HG03135 (cell line): ENCODE results near the gene ETF1.
"Not testable (repeated sequence)": the region's sequence is repeated elsewhere in the genome, so short reads cannot be mapped to it uniquely, and the experiment has no call there.

Source experiments
- ATAC-seq: cut with Tn5 transposase; IDR thresholded peaks from one replicate; pipeline ENCODE4 v1.9.1; 2021; ENCODE audit warnings: mild to moderate bottlenecking, moderate library complexity; ENCODE audit not compliant: unreplicated experiment

Gene ETF1

DNA sequence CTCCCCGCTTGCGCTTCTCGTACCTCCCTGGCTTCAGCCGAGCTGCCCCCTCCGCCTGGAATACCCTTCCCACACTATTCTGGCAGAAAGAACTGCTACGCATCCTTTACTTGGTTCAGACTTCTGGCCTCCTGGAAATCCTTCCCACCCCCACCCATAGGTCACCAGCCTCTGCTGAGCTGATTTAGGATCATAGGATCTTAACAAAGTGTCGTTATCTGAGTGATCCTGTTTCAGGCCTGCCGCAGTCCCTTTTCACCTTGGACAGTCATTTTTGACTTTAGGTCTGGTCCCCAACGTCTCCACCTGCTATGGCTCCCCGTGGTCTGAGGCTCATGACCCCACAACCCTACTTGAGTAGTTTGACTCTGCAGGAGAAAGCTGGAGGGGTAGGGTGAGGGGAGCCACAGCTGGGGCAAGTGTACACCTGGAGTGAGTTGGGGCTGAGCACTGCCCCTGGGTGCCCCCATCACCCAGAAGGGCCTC lies 50.4 kb downstream of the ETF1 start:
- ATAC-seq, result no peak

DNA sequence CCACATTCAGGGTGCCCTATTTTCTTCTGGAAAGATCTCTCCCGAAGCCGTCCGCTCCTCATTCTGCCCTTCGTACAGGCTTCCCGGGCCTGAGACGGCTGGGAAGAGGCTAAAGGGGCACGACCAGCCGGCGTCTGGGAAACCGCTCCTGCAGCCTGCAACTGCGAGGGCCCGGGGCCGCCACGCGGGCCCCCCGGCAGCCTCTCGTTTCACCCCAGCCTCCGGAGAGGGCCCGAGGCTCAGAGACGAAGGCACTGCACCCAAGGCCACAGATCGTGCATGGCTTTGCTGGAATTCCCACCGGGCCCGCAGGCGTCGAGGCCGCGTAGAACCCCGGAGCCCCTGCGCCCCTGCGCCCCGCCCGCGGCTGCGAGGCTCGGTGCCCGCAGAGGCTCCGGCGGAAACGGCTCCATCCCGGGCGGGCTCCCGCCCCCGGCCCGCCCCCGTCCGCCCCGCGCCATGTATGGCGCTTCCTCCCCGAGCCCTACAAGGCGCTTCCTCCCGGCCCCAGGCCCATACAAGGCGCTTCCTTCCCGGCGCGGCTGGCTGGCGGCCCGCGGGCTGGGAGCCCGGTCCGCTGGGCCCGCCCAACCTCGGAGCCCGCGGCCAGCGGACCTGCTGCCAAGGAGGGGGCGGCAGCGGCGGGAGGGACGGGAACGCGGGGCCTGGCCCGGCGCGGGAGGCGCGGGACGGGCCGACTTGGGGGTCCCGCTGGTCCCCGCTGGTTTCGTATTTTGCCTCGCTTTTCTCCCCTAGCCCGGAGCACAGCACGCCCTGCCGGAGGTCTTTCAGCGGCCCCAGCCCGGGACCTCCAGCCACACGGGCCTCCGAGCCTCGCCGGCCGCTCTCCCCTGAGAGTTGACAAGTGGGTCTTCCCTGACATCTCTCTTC lies 51.1 kb downstream of the ETF1 start:
- peak; percentile 99 for ATAC-seq

DNA sequence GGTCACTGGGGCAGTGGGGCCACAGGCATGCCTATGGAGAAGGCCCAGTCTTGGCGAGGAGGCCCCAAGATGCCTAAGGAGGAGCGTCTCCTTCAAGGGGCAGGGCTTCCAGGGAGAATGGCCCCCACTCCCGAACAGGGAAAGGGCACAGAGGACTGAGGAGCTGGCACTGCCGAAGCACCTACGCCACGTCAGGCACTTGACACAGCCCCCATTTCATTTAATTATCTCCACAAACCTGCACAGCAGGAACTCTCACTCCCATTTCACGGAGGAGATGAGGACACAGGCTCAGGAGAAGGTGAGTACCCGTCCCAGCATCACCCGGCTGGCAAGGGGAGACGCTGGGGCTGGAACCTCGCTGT lies 51.8 kb downstream of the ETF1 start:
- ATAC-seq, result no peak

DNA sequence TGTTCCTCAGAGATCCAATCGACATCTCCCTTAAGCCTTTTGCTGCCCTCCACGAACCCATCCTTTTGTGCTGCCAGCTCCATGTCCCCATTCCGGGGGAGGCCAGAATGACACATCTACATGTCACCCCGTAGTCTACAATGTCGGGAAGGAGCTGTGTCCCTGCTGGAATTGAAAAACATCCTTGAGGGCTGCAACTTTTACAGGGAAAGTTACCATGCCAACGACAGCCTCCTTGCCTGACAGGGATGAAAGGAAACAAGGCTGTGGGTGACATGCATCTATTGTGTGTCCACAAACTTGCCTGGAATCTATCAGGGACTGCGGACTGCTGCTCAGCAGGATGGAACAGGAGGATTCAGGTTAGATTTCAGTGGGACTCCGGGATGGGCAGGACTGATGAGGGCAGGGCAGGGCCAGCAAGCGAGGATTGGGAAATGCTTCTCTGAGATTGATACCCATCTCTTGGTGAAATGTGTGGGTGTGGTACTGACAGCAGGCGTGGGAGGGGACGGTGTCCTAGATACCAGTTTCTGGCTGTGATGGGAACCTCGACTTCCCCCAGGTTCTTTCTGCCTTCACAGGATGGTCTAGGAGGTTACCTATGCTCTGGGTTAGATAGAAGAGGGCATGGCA lies 52.3 kb downstream of the ETF1 start:
- no peak for ATAC-seq

DNA sequence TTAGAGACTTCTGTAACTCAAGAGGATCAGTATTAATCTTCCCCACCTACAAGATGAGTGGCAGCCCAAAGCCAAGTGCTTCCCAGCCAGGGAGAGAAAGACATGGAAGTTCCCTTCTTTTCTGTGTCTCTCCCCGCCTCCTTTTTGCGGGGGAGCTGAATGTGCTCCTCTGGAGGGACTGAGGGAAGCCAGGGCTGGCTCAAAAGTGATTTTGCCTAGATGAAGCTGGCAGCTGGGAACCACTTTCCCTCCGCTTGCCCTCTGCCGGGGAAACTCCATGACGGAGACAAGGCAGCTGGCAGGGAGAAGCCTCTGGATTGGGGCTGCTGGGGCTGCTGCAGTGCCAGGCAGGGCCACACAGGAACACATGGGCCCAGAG lies 53.4 kb downstream of the ETF1 start:
- ATAC-seq, result no peak

DNA sequence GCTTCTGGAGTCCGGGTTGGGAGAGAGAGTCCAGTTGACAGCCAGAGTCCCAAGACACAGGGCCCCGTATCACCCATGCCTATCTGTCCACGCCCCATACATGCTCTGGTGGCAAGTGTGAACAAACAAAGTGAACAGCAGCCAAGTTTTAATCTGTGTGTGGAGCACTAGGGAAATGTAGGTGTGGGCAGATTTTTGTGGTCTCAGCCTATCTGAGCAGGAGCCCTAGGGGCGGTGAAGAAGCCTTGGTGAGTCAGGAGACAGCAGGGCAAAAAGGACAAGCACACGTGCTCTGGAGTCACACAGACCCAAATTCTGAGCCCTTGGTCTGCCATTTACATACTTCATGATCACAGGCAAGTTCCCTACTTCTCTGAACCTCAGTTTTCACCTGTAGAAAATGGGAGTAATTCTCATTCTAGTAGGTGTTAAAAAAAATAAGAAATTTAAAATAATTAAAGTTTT lies 54.5 kb downstream of the ETF1 start:
- ATAC-seq, result no peak

DNA sequence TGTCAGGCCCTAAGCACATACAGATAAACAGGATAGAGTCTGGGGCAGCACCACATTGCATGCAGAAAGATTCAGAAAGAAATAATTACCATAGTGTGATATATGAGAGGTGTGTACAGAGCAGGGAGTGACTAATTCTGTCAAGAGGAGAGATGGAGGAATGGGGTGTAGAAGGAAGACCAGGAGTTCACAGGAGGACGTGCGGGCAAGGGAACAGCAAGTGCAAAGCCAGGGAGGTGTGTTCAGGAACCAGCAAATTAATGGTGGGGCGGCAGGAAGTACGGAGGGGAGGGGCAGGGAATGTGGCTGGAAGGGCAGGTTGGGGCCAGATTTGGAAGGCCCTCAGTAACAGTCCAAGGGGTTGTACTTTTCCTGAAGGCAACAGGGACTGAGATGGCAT lies 60.4 kb downstream of the ETF1 start:
- no peak for ATAC-seq

DNA sequence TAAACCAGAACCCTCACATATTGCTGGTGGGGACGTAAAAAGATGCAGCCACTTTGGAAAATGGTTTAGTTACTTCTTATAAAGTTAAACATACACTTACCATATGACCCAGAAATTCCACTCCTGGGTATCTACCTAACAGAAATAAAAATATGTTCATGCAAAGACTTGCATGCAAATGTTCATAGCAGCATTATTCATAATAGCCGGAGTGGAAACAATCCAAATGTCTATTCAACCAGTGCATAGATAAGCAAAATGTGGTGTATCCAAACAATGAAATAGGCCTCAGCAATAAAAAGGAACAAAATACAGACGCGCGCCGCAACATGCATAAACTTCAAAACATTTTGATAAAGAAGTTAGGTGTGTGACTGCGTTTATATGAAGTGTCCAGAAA lies 66.1 kb downstream of the ETF1 start:
- ATAC-seq, result no peak

DNA sequence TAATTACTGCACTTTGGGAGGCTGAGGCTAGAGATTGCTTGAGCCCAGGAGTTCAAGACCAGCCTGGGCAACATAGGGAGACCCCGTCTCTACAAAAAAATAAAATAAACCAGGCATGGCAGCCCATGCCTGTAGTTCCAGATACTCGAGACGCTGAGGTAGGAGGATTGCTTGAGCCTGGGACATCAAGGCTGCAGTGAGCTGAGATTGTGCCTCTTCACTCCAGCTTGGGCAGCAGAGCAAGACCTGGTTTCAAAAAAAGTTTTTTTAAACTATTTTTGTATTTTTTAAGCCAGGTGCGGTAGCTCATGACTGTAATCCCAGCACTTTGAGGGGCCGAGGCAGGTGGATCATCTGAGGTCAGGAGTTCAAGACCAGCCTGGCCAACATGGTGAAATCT lies 69.9 kb downstream of the ETF1 start:
- ATAC-seq, result not testable (repeated sequence)

DNA sequence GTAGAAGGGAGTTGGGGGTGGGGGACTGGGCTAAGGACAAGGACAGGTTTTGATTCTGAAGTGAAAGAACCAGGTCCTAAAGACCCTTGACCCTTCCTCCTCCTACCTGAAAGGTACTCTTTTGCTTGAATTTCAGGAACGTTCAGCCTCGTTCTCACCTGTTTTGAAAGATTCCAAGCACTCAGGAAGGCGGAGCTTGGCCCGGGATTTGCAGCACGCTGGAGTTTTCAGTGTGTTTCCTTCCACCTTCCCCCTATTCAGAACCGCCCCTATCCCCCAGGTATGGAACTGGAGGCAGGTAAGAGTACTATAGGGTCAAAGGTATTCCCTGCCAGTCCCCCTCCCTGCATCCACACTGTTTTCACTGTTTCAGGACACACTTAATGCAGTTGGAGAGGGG lies 70.7 kb downstream of the ETF1 start:
- no peak for ATAC-seq

DNA sequence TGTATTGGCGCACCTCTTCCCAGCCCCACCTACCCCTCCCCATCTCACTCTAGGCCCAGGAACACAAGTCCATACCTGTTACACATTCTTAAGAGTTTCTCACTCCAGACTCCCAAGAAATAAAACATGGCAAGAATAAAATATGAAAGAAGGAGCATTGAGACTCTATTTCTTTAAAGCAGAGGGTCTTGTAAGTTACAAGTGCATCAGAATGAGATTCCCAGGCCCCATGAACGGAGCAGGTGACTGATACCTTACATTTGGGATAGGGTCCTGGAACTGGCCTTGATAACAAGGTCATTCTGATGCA lies 72.0 kb downstream of the ETF1 start:
- no peak for ATAC-seq

DNA sequence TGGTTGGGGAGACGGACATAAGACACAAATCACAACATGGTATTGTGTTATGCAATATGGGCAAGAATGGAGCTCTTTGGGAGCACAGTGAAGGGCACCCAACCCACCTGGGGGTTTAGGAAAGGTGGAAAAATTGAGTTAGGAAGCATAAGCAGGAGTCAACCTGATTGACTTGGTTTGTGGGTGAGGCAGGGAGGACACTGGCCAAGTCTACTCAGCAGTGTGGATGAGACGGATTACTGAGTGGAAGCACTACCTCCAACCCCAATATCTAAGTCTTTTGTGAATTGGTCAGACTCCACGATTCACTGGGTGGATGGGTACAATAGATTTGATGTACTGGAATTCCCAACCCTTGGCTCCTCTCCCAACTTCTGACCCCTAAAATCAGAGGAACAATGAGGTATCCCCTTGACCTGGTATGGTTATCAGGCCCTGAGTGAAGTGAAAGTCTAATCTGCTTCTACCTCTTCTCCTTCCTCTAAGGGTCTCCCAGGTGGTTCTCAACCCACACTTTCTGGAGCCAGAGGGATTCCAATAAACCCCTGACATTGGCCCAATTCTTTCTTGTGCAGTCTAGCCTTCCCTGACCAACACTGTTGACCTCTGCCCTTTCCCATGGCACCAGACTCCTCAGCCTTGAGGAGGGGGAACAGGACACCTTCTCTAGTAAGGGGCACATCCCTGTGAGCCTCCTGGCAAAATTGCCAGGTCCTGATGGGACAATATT lies 72.5 kb downstream of the ETF1 start:
- no peak for ATAC-seq

DNA sequence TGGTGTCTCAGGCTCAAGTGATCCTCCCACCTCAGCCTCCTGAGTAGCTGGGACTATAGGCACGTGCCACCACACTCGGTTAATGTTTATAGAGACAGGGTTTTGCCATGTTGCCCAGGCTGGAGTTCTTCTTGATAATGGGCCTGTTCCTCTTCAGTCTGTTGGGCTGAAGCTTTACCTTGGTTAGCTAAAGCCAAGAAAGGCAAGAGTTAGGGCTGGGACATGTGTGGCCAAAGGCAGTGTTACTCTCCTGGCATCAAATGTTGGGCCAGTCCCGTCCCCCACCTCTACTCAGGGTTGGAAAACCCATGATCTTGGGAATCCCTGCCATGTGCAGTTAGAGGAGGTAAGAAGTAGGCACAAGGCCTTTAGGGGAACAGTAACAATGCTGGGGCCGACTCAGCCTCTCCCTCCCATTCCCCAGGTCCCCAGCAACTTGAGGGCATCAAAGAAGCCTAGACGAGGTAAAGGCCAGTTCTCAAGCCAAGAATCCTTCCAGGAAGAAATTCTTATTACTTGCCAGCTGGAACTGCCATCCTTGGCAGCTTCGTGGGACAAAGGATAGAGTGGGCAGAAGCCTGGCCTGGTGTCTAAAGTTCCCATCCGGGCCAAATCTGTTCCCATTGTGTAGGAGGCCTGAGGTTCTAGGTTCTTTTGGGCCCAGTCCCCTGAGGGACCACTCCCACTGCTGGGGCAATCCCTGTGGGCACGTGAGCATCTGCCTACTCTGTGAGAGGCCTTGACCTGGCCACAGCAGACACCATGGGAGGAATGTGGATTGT lies 73.3 kb downstream of the ETF1 start:
- ATAC-seq, result no peak

DNA sequence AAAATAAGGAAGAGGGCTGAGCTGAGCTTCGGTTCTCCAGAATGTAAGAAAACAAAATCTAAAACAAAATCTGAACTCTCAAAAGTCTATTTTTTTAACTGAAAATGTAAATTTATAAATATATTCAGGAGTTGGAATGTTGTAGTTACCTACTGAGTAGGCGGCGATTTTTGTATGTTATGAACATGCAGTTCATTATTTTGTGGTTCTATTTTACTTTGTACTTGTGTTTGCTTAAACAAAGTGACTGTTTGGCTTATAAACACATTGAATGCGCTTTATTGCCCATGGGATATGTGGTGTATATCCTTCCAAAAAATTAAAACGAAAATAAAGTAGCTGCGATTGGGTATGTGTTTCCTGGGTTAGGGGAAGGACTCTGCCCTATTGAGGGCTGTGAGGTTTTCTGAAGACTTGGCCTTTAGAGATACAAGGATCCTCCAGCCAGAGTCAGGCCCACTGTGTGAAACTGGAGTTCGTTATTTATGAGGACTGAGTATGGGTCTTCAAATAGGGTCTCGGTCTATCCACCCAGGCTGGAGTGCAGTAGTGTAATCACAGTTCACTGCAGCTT lies 74.0 kb downstream of the ETF1 start:
- no peak for ATAC-seq

DNA sequence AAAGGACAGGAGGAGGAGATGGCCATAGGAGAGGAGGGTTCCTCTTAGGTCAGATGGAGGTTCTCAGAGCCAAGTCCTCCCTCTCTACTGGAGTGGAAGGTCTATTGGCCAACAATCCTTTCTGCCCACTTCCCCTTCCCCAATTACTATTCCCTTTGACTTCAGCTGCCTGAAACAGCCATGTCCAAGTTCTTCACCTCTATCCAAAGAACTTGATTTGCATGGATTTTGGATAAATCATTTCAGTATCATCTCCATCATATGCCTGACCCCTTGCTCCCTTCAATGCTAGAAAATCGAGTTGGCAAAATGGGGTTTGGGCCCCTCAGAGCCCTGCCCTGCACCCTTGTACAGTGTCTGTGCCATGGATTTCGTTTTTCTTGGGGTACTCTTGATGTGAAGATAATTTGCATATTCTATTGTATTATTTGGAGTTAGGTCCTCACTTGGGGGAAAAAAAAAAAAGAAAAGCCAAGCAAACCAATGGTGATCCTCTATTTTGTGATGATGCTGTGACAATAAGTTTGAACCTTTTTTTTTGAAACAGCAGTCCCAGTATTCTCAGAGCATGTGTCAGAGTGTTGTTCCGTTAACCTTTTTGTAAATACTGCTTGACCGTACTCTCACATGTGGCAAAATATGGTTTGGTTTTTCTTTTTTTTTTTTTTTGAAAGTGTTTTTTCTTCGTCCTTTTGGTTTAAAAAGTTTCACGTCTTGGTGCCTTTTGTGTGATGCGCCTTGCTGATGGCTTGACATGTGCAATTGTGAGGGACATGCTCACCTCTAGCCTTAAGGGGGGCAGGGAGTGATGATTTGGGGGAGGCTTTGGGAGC lies 74.7 kb downstream of the ETF1 start:
- no peak for ATAC-seq

DNA sequence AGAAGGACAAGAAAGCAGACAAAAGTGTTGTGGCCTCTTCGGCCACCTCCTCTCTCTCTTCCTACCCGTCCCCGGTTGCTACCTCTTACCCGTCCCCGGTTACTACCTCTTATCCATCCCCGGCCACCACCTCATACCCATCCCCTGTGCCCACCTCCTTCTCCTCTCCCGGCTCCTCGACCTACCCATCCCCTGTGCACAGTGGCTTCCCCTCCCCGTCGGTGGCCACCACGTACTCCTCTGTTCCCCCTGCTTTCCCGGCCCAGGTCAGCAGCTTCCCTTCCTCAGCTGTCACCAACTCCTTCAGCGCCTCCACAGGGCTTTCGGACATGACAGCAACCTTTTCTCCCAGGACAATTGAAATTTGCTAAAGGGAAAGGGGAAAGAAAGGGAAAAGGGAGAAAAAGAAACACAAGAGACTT lies 75.3 kb downstream of the ETF1 start:
- ATAC-seq, result no peak

DNA sequence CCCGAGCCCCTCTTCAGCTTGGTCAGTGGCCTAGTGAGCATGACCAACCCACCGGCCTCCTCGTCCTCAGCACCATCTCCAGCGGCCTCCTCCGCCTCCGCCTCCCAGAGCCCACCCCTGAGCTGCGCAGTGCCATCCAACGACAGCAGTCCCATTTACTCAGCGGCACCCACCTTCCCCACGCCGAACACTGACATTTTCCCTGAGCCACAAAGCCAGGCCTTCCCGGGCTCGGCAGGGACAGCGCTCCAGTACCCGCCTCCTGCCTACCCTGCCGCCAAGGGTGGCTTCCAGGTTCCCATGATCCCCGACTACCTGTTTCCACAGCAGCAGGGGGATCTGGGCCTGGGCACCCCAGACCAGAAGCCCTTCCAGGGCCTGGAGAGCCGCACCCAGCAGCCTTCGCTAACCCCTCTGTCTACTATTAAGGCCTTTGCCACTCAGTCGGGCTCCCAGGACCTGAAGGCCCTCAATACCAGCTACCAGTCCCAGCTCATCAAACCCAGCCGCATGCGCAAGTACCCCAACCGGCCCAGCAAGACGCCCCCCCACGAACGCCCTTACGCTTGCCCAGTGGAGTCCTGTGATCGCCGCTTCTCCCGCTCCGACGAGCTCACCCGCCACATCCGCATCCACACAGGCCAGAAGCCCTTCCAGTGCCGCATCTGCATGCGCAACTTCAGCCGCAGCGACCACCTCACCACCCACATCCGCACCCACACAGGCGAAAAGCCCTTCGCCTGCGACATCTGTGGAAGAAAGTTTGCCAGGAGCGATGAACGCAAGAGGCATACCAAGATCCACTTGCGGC lies 75.9 kb downstream of the ETF1 start:
- no peak for ATAC-seq

DNA sequence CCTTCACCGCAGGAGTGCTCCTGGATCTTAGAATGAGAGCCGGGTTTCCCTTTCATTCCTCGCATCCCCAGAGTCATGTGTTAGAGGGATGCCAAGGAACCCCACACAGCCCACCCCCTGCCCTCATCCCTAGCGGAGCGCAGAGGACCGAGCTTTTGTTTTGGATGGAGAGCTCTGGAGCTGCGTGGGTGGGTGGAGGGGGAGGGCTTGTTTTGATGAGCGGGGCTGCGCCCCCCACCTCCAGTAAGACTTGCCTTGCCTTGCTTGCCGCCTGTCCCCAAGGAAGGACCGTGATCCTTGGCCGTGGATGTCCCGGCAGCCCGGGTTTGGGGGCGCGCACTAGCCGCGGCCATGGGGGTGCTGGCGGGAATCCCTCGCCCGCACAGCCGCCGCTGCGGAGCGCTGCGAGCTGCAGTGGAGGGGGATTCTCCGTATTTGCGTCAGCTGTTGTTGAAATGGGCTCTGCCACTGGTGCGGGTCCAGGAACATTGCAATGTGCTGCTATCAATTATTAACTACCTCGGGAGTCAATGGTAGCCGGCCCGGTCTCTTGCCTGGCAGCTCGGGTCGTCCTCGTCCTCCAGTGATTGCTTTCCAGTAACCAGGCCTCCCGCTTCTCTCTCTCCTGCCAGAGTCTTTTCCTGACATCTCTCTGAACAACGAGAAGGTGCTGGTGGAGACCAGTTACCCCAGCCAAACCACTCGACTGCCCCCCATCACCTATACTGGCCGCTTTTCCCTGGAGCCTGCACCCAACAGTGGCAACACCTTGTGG lies 76.7 kb downstream of the ETF1 start:
- ATAC-seq, result no peak
